K562 (cell line): Measurements from ENCODE around the gene POLRMT. TPM values are rescaled to one million over a fixed set of nuclear protein-coding genes. Genes with fewer than 3 reads are reported as not detected.

ENCODE experiments used
- DPF2 ChIP-seq: fragments of 450-650 bp; IDR thresholded peaks from 2 replicates; pipeline ENCODE4 v1.6.1; 2016
- ESRRB ChIP-seq: fragments of 250-450 bp; sonication (Bioruptor Pico); IDR thresholded peaks from 2 replicates; pipeline ENCODE4 v1.5.0; 2020; ENCODE audit warnings: mild to moderate bottlenecking, moderate library complexity, borderline replicate concordance
- FOXA3 ChIP-seq, 2 experiments: fragments of 450-650 bp in 1 of 2; sonication (generic) in 1 of 2; formaldehyde crosslinking; IDR thresholded peaks in 1 of 2; conservative IDR thresholded peaks in 1 of 2; 2 replicates each; pipeline versions ENCODE4 v1.4.0 to v1.8.0; 2020 to 2022; ENCODE audit warnings: mild to moderate bottlenecking in 2 of 2, missing genetic modification reagents in 1 of 2
- NBN ChIP-seq: fragments of 450-650 bp; IDR thresholded peaks from 2 replicates; pipeline ENCODE4 v1.6.1; 2016; ENCODE audit warnings: low read depth, mild to moderate bottlenecking
- NCOA2 ChIP-seq, 2 experiments: fragments of 450-650 bp; IDR thresholded peaks; 2 replicates each; pipeline ENCODE4 v1.6.1; 2018; ENCODE audit warnings: mild to moderate bottlenecking in 2 of 2, moderate library complexity in 1 of 2; ENCODE audit not compliant: partially characterized antibody in 2 of 2
- PCBP2 ChIP-seq: fragments of 200-400 bp; formaldehyde crosslinking; IDR thresholded peaks from 2 replicates; pipeline ENCODE4 v1.6.1; 2018; ENCODE audit warnings: low read length, low read depth, mild to moderate bottlenecking, moderate library complexity; ENCODE audit not compliant: poor library complexity, severe bottlenecking
- SMAD1 ChIP-seq: fragments of 150-350 bp; IDR thresholded peaks from 2 replicates; pipeline ENCODE4 v1.6.1; 2014; ENCODE audit warnings: low read length, low read depth; ENCODE audit not compliant: partially characterized antibody
- SP1 ChIP-seq: sonication (generic); formaldehyde crosslinking; IDR thresholded peaks from 2 replicates; pipeline ENCODE4 v1.8.1; 2022; ENCODE audit warnings: mild to moderate bottlenecking, missing genetic modification reagents
- TFAM ChIP-seq: fragments of 250-450 bp; sonication (Bioruptor Pico); conservative IDR thresholded peaks from 2 replicates; pipeline ENCODE4 v1.5.0; 2021; ENCODE audit warnings: mild to moderate bottlenecking, moderate library complexity
- ZFX ChIP-seq: sonication (generic); formaldehyde crosslinking; IDR thresholded peaks from 2 replicates; pipeline ENCODE4 v1.8.0; 2022; ENCODE audit warnings: mild to moderate bottlenecking, missing genetic modification reagents, moderate library complexity
- ZNF282 ChIP-seq: sonication (generic); formaldehyde crosslinking; IDR thresholded peaks from 2 replicates; pipeline ENCODE4 v1.8.1; 2023; ENCODE audit warnings: missing genetic modification reagents
- ZNF384 ChIP-seq: IDR thresholded peaks from 2 replicates; pipeline ENCODE4 v1.6.1; 2012; ENCODE audit warnings: low read depth, low read length, improper control_type of control experiment
- polyA plus RNA-seq, 8 experiments: library from polyadenylated mRNA; depleted of rRNA in 4 of 8; stranded (reverse) in 5 of 8; unstranded in 3 of 8; fragments of >200 nt; fragmentation: Nextera tagmentation in 2 of 8; fragmentation: Illumina TruSeq in 1 of 8; extraction: Ambion mirVana in 2 of 8; extraction: Trizol in 1 of 8; gene quantifications; 2 replicates each; pipeline versions ENCODE4 v1.2.1 to v1.2.3, GENCODE V29; 2011 to 2014; ENCODE audit warnings: inconsistent platforms in 1 of 8, missing spikeins in 1 of 8
- total RNA-seq, 7 experiments: library from RNA; depleted of rRNA in 6 of 7; stranded (reverse); fragments of >200 nt in 6 of 7; fragmentation: Illumina TruSeq in 2 of 7; extraction: Trizol in 2 of 7; gene quantifications; 2 replicates each; pipeline versions ENCODE4 v1.2.1 to v1.2.3, GENCODE V29; 2011 to 2021; ENCODE audit warnings: low replicate concordance in 1 of 7
- TF ChIP-seq, protein P1 (sequence below): sonication (generic); formaldehyde crosslinking; IDR thresholded peaks from 2 replicates; pipeline ENCODE4 v1.9.0; 2022; ENCODE audit warnings: mild to moderate bottlenecking, missing genetic modification reagents

Gene POLRMT
- total and polyA plus RNA-seq, 9 of the 15 experiments (the other 6 are each of a cell fraction or from before 2014, with no cell fraction given) = 30.3 to 144 (median 68.0) TPM

DNA sequence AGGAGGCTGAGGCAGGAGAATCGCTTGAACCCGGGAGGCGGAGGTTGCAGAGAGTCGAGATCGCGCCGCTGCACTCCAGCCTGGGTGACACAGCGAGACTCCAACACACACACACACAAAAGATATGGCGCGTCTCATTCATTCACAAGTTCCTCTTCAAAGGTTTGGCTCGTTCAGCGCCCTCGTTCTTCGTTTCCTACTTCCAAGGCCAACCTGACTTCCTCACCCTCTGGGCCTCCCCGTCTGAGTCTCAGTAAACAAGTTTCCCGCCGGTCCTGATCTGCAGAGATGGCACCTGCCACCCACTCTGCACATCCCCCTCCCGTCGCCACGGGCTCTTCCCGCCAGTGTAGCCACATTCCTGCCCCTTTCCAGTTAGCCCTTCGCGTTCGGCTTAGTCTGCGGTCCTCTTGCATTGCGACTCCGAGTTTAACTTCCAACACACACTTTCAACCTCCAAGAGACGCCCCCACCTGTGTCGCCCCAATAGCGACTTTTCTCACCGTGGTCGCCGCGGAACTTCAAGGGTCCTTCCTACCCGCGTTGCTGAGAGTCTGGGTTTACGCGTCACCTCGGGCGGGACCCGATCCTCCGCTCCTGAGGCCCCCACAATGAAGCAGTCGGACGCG, 62.3 kb downstream of the POLRMT start (continued):
- TF ChIP-seq, protein P1, sequence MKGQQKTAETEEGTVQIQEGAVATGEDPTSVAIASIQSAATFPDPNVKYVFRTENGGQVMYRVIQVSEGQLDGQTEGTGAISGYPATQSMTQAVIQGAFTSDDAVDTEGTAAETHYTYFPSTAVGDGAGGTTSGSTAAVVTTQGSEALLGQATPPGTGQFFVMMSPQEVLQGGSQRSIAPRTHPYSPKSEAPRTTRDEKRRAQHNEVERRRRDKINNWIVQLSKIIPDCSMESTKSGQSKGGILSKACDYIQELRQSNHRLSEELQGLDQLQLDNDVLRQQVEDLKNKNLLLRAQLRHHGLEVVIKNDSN (CRISPR knock-in tag) = 0 out of 2 replicates have a peak, but pooled peaks have one; percentile 22
- TF ChIP-seq NCOA2 (IDR thresholded peaks at IDR 0.05; ENCODE audit: partially characterized antibody in 2 of 2) (no peak), NBN (peak; percentile 20; the same call in 1 of the 2 replicates), ZFX (CRISPR knock-in tag) (peak; percentile 72), ZNF282 (no peak), SP1 (CRISPR knock-in tag) (0 out of 2 replicates have a peak, but pooled peaks have one; percentile 67), PCBP2 (no peak), SMAD1 (no peak), DPF2 (peak; percentile 42), ESRRB (no peak), FOXA3 (CRISPR knock-in tag; conservative IDR thresholded peaks at IDR 0.05 in 1 of 2, IDR thresholded peaks at IDR 0.05 in 1 of 2) (no peak), TFAM (CRISPR knock-in tag) (no peak), ZNF384 (no peak)
